HepG2 (cell line): ENCODE measurements around the gene GHSR.

Experiments
- ATF7 ChIP-seq, 2 experiments: fragments of 450-650 bp in 1 of 2; sonication (generic) in 1 of 2; formaldehyde crosslinking in 1 of 2; IDR thresholded peaks; 2 replicates each; pipeline versions ENCODE4 v1.4.0 to v1.6.1; 2016 to 2020; ENCODE audit warnings: antibody characterized with exemption in 1 of 2, mild to moderate bottlenecking in 1 of 2, missing genetic modification reagents in 1 of 2
- CHD4 ChIP-seq: fragments of 200-600 bp; sonication (generic); IDR thresholded peaks from 2 replicates; pipeline ENCODE4 v1.7.0; 2017; ENCODE audit warnings: mild to moderate bottlenecking, low read length, borderline replicate concordance
- CTCF ChIP-seq: sonication (generic); formaldehyde crosslinking; IDR thresholded peaks from 2 replicates; pipeline ENCODE4 v1.5.0; 2020; ENCODE audit warnings: mild to moderate bottlenecking, missing genetic modification reagents, moderate library complexity
- EZH2 ChIP-seq: conservative IDR thresholded peaks from 2 replicates; pipeline ENCODE4 v1.6.1; 2012; ENCODE audit warnings: mild to moderate bottlenecking, low read depth, low read length, moderate library complexity
- HDAC2 ChIP-seq: sonication (generic); formaldehyde crosslinking; IDR thresholded peaks from 2 replicates; pipeline ENCODE4 v1.4.0; 2020; ENCODE audit warnings: missing genetic modification reagents
- JUNB ChIP-seq: sonication (generic); formaldehyde crosslinking; IDR thresholded peaks from 2 replicates; pipeline ENCODE4 v1.8.0; 2022; ENCODE audit warnings: missing genetic modification reagents, mild to moderate bottlenecking, borderline replicate concordance
- NR2F6 ChIP-seq, 2 experiments: IDR thresholded peaks; 2 replicates each; pipeline ENCODE4 v1.6.1; 2016; ENCODE audit warnings: antibody characterized with exemption in 1 of 2, mild to moderate bottlenecking in 1 of 2
- RFX1 ChIP-seq: fragments of 450-650 bp; IDR thresholded peaks from 2 replicates; pipeline ENCODE4 v1.6.1; 2017
- SMAD1 ChIP-seq: sonication (generic); formaldehyde crosslinking; IDR thresholded peaks from 2 replicates; pipeline ENCODE4 v1.4.0; 2020; ENCODE audit warnings: missing genetic modification reagents, low read depth, mild to moderate bottlenecking, borderline replicate concordance
- ZNF563 ChIP-seq: sonication (generic); formaldehyde crosslinking; IDR thresholded peaks from 2 replicates; pipeline ENCODE4 v1.8.0; 2022; ENCODE audit warnings: mild to moderate bottlenecking, moderate library complexity, missing genetic modification reagents

GRCh38 chr3:172465281-172465680 lies 17.0 kb upstream of the GHSR start:
- TF ChIP-seq ZNF563 (CRISPR knock-in tag), result no peak
- no peak for TF ChIP-seq JUNB (CRISPR knock-in tag)
- no peak for TF ChIP-seq CHD4
- no peak for TF ChIP-seq CTCF (CRISPR knock-in tag)
- no peak for TF ChIP-seq SMAD1 (CRISPR knock-in tag)
- no peak for TF ChIP-seq ATF7 (IDR thresholded peaks at IDR 0.05)
- no peak for TF ChIP-seq ATF7 (CRISPR knock-in tag; IDR thresholded peaks at IDR 0.05)
- TF ChIP-seq HDAC2 (CRISPR knock-in tag), result no peak
- no peak for TF ChIP-seq RFX1
- no peak for TF ChIP-seq NR2F6 (IDR thresholded peaks at IDR 0.05)
- TF ChIP-seq NR2F6 (CRISPR knock-in tag; IDR thresholded peaks at IDR 0.05), result no peak
- TF ChIP-seq EZH2, result no peak
